SJSA1 (cell line): ENCODE results near the gene IZUMO2. TPM values are rescaled to one million over a fixed set of nuclear protein-coding genes. Genes with fewer than 3 reads are reported as not detected.
"Not testable (repeated sequence)": the region's sequence is repeated elsewhere in the genome, so short reads cannot be mapped to it uniquely, and the experiment has no call there.

Experiments
- DNase-seq, 2 experiments: peaks; one replicate each; pipeline ENCODE4 v3.0.0-alpha.2; 2015 to 2020; ENCODE audit warnings: low spot score in 2 of 2, low read depth in 1 of 2
- H3K27ac ChIP-seq: fragments of 250-450 bp; sonication (Bioruptor Pico); 2 replicates; pipeline ENCODE4 v1.5.1; 2020; ENCODE audit warnings: mild to moderate bottlenecking, moderate library complexity
- H3K27me3 ChIP-seq: fragments of 250-450 bp; sonication (Bioruptor Pico); replicated peaks from 2 replicates; pipeline ENCODE4 v1.5.1; 2020; ENCODE audit warnings: mild to moderate bottlenecking, moderate library complexity
- H3K36me3 ChIP-seq: fragments of 250-450 bp; sonication (Bioruptor Pico); 2 replicates; pipeline ENCODE4 v1.5.1; 2020; ENCODE audit warnings: mild to moderate bottlenecking
- H3K4me1 ChIP-seq: fragments of 250-450 bp; sonication (Bioruptor Pico); replicated peaks from 2 replicates; pipeline ENCODE4 v1.6.1; 2021; ENCODE audit warnings: mild to moderate bottlenecking
- H3K4me3 ChIP-seq: fragments of 250-450 bp; sonication (Bioruptor Pico); 2 replicates; pipeline ENCODE4 v1.5.1; 2020; ENCODE audit warnings: mild to moderate bottlenecking
- H3K9me3 ChIP-seq: fragments of 250-450 bp; sonication (Bioruptor Pico); replicated peaks from 2 replicates; pipeline ENCODE4 v1.5.1; 2020; ENCODE audit warnings: mild to moderate bottlenecking
- total RNA-seq: library from RNA; depleted of rRNA; stranded (reverse); fragments of >200 nt; shearing (Covaris generic); gene quantifications from 2 replicates; pipeline ENCODE4 v1.2.3, GENCODE V29; 2014; rRNA removed

Gene IZUMO2
- total RNA-seq, 1 experiment from 2014 or later = not detected

DNA sequence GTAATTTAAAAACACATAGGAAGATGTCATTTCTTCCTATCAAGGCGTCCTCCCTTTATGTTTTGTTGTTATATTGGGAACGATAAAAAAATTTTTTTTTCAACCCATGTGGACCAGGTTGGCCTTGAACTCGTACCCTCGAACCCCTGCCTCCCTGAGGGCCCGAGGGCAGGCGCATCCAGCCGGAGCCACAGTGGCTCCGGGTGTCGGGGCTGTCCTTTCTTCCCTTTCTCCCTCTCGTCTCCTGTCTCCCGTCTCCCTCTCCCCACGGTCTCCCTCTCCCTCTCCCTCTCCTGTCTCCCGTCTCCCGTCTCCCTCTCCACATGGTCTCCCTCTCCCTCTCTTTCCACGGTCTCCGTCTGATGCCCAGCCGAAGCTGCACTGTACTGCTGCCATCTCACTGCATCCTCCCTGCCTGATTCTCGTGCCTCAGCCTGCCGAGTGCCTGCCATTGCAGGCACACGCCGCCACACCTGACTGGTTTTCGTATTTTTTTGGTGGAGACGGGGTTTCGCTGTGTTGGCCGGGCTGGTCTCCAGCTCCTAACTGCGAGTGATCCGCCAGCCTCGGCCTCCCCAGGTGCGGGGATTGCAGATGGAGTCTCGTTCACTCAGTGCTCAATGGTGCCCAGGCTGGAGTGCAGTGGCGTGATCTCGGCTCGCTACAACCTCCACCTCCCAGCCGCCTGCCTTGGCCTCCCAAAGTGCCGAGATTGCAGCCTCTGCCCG, 22.8 kb downstream of the IZUMO2 start:
- H3K36me3 ChIP-seq, H3K9me3 ChIP-seq, H3K4me1 ChIP-seq, DNase-seq, H3K27me3 ChIP-seq, H3K27ac ChIP-seq, H3K4me3 ChIP-seq: not testable (repeated sequence)

DNA sequence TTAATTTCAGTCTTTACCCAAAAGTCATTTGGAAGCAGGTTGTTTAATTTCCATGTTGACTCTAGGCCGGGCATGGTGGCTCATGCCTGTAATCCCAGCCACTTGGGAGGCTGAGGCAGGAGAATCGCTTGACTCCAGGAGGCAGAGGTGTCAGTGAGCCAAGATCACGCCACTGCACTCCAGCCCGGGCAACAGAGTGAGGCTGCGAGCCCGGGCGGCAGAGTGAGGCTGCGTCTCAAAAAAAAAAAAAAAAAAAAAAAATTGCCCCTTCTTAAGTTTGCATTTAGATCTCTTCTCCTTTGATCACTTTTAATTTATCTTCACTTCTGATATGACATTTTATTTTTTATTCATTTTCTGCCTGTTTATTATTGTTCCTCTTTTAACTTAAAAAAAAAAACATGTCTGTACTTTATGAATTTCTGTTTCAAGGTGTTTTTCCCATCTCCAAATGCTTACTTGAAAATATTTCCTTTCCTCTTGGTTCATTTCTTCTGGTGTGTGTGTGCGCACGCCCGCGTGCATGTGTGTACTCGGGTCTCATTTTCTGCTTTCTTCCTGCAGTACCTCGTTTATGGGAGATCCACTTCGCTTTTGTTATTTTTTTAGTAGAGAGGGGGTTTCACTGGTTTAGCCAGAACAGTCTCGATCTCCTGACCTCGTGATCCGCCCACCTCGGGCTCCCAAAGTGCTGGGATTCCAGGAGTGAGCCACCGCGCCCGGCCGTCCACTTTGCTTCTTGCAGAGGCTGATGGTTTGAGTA, 26.3 kb downstream of the IZUMO2 start:
- H3K4me1 ChIP-seq, H3K27ac ChIP-seq, H3K9me3 ChIP-seq, H3K36me3 ChIP-seq, H3K4me3 ChIP-seq, H3K27me3 ChIP-seq: not testable (repeated sequence)
- peak in 1 of 2 experiments; percentile 56 for DNase-seq

DNA sequence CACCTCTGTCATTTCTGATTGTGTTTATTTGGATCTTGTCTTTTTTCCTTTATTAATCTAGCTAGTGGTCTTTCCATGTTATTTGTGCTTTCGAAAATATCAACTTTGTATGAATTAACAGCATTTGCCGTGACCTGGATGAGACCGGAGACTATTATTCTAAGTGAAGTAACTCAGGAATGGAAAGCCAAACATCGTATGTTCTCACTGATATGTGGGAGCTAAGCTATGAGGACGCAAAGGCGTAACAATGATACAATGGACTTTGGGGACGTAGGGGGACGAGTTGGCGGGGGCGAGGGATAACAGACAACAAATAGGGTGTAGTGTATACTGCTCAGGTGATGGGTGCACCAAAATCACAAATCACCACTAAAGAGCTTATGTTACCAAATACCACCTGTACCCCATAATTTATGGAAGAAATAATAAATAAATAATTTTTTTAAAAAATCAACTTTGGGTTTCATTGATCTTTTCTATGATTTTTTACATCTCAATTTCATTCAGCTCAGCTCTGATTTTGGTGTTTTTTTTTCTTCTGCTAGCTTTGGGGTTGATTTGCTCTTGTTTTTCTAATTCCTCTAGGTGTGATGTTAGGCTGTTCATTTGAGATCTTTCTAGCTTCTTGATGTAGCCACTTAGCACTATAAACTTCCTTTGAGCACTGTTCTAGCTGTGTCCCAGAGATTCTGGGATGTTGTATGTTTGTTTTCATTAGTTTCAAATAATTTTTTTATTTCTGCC, 27.1 kb downstream of the IZUMO2 start:
- not testable (repeated sequence) for H3K4me3 ChIP-seq, H3K4me1 ChIP-seq, H3K27ac ChIP-seq, H3K36me3 ChIP-seq, H3K27me3 ChIP-seq, H3K9me3 ChIP-seq
- peak; percentile 15 to 50 for DNase-seq

DNA sequence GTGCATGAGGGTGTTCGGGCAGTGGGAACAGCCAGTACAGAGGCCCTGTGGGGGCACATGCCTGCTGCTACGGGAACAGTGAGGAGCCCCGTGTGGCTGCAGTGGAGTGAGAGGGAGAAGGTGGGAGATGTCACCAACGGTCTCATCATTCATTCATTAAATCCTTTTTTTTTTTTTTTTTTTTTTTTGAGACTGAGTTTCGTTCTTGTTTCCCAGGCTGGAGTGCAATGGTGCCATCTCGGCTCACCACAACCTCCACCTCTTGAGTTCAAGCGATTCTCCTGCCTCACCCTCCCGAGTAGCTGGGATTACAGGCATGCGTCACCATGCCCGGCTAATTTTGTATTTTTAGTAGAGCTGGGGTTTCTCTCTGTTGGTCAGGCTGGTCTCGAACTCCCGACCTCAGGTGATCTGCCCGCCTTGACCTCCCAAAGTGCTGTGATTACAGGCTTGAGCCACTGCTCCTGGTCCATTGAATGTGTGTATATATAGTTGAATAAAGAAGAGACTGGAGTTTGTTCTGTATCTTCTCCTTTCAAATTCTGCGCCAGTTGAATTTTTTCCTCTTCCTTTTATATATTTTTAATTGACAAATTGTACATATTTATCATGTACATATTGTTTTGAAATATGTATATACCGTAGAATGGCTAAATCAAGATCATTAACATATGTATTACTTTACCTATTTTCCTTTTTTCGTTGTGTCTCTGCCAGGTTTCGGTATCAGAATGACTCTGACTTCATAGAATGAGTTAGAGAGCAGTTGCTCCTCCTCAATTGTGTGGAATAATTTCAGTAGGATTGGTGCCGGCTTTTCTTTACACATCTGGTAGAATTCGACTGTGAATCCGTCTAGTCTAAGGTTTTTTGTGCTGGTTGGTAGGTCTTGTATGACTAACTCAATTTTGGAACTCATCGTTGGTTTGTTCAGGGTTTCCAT, 28.0 kb downstream of the IZUMO2 start:
- not testable (repeated sequence) for H3K27me3 ChIP-seq, H3K36me3 ChIP-seq, H3K9me3 ChIP-seq, H3K4me3 ChIP-seq, H3K27ac ChIP-seq, H3K4me1 ChIP-seq
- peak in 1 of 2 experiments; percentile 12 for DNase-seq

DNA sequence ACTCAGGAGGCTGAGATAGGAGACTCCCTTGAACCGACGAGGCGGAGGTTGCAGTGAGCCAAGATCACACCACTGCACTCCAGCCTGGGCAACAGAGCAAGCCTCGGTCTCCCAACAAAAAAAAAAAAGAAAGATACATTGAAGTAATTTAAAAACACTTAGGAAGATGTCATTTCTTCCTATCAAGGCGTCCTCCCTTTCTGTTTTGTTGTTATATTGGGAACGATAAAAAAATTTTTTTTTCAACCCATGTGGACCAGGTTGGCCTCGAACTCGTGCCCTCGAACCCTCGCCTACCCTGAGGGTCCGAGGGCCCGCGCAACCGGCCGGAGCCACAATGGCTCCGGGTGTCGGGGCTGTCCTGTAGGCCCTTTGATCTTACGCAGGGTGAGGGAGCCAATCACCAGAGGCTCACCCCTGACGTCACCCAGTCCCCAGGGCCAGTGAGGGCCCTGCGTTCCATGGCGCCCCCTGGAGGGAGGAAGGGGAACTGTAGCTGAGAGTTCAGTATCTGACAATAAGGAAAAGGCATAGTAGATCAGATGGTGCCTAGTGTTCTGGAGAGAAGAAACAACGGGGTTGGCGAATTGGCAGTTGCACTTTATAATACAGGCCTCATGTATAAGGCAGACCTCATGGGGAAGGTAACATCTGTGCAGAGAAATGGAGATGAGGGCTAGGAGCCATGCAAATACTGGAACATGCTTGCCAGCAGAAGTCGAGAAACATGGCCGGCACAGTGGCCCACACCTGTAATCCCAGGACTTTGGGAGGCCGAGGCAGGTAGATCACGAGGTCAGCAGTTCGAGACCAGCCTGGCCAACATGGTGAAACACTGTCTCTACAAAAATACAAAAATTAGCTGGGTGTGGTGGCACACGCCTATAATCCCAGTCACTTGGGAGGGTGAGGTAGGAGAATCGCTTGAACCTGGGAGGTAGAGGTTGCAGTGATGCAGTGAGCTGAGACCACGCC, 29.3 kb downstream of the IZUMO2 start:
- not testable (repeated sequence) for H3K36me3 ChIP-seq, H3K27me3 ChIP-seq, H3K27ac ChIP-seq, H3K4me1 ChIP-seq, H3K4me3 ChIP-seq, H3K9me3 ChIP-seq
- DNase-seq = peak in 1 of 2 experiments; percentile 38

DNA sequence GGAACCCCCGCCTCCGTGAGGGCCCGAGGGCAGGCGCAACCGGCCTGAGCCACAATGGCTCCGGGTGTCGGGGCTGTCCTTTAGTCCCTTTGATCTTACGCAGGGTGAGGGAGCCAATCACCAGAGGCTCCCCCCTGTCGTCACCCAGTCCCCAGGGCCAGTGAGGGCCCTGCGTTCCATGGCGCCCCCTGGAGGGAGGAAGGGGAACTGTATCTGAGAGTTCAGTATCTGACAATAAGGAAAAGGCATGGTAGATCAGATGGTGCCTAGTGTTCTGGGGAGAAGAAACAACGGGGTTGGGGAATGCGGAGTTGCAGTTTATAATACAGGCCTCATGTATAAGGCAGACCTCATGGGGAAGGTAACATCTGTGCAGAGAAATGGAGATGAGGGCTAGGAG, 59.1 kb downstream of the IZUMO2 start:
- H3K27me3 ChIP-seq, H3K36me3 ChIP-seq, DNase-seq, H3K9me3 ChIP-seq, H3K4me1 ChIP-seq, H3K27ac ChIP-seq, H3K4me3 ChIP-seq: not testable (repeated sequence)

DNA sequence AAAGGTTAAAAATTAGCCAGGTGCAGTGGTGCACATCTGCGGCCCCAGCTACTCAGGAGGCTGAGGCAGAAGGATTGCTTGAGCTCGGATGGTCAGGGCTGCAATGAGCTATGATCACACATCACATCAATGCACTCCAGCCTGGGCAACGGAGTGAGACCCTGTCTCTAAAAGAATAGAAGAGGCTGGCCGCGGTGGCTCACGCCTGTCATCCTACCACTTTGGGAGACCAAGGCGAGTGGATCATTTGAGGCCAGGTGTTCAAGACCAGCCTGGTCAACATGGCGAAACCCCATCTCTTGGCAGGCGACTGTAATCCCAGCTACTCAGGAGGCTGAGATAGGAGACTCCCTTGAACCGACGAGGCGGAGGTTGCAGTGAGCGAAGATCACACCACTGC, 59.7 kb downstream of the IZUMO2 start:
- not testable (repeated sequence) for H3K9me3 ChIP-seq, H3K4me3 ChIP-seq, DNase-seq, H3K4me1 ChIP-seq, H3K27ac ChIP-seq, H3K27me3 ChIP-seq, H3K36me3 ChIP-seq

Other genes with a start within 250 kb of the IZUMO2 start
- 14.8 and 19.9 TPM in 2 replicates for gene ATF5, start 234.1 kb downstream of the IZUMO2 start, total RNA-seq
- gene NUP62, start 233.8 kb downstream of the IZUMO2 start, total RNA-seq = 64.8 and 80.3 TPM in 2 replicates
- not detected in 2 replicates for gene SIGLEC11, start 202.1 kb downstream of the IZUMO2 start, total RNA-seq
- 13.9 and 33.2 TPM in 2 replicates for gene VRK3, start 137.9 kb downstream of the IZUMO2 start, total RNA-seq
- 8.0 and 14.0 TPM in 2 replicates for gene ZNF473, start 137.3 kb downstream of the IZUMO2 start, total RNA-seq
- gene MYH14, start 40.3 kb upstream of the IZUMO2 start, total RNA-seq = not detected in 2 replicates
- gene KCNC3, start 166.1 kb upstream of the IZUMO2 start, total RNA-seq = not detected in 2 replicates
- gene NAPSA, start 202.4 kb upstream of the IZUMO2 start, total RNA-seq = not detected in 2 replicates
- 32.4 and 45.5 TPM in 2 replicates for gene NR1H2, start 213.2 kb upstream of the IZUMO2 start, total RNA-seq
- 33.3 and 51.8 TPM in 2 replicates for gene POLD1, start 221.1 kb upstream of the IZUMO2 start, total RNA-seq